Chondrocyte (in vitro differentiated cells): ENCODE data around the gene PTPRJ. TPM values are rescaled to one million over a fixed set of nuclear protein-coding genes. Genes with fewer than 3 reads are reported as not detected.

Source experiments
- DNase-seq: peaks from one replicate; pipeline ENCODE4 v3.0.0; 2021; ENCODE audit warnings: mixed read lengths, low spot score
- H3K27ac Mint-ChIP-seq: one replicate; pipeline ENCODE4 v1.8.0; 2021; ENCODE audit warnings: mild to moderate bottlenecking, moderate library complexity, mixed read lengths; ENCODE audit not compliant: unreplicated experiment
- H3K27me3 Mint-ChIP-seq: 2 replicates; pipeline ENCODE4 v1.8.0; 2021; ENCODE audit warnings: low read depth, mixed read lengths
- H3K36me3 Mint-ChIP-seq: 2 replicates; pipeline ENCODE4 v1.8.0; 2021; ENCODE audit warnings: low read depth, mixed read lengths
- H3K4me1 Mint-ChIP-seq: 2 replicates; pipeline ENCODE4 v1.8.0; 2021; ENCODE audit warnings: low read depth, mild to moderate bottlenecking, mixed read lengths
- H3K4me3 Mint-ChIP-seq: one replicate; pipeline ENCODE4 v1.8.0; 2021; ENCODE audit warnings: mild to moderate bottlenecking, moderate library complexity, mixed read lengths; ENCODE audit not compliant: unreplicated experiment
- H3K9me3 Mint-ChIP-seq: 2 replicates; pipeline ENCODE4 v1.8.0; 2021; ENCODE audit warnings: low read depth, mixed read lengths
- total RNA-seq: library from RNA; stranded (reverse); gene quantifications from 3 replicates; pipeline ENCODE4 v1.2.1, GENCODE V29; 2021
- TF ChIP-seq, protein P1 (sequence below): fragments of 200-600 bp; sonication (generic); IDR thresholded peaks from 2 replicates; pipeline ENCODE4 v1.5.0; 2021; ENCODE audit warnings: antibody characterized with exemption, mild to moderate bottlenecking, moderate library complexity

The PTPRJ gene
- total RNA-seq, 1 donor from 2014 or later: 18.1 TPM

DNA sequence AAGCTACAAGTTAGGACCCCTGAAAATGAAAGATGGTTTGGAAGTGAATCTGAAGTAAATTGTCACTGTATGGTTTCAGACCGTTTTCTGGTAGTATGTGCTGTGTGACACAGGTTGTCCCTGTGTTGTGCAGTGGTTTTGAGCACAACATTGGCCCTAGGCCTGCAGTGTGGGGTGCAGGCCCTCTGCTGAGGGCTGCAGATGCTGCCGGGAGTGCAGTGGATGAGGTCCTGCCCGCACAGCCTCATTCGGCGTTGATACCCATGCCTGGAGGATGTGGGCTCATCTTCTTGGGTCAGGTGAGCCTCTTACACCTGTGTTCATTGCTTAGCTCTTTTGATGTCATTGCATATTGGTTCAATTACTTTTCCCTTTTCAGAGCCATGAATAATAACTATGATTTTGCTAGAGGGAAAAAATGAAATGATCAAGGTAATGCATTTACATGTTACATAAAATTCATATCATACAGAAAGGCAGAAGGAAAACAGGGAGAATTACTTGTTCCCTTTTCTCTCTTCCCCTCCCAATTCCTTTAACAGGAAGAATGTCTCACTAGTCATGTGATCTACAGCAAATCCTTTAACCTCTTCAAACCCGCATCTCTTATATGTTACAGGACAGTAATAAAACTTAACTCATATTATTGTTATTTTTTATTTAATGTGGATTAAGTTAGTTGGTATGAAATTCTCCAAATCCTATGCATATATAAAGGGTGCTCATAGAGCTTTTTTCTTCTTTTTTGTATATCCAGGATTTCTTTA lies 48.7 kb downstream of the PTPRJ start:
- Mint-ChIP-seq H3K36me3 (no peaks in the 10 kb centered on the region), H3K27ac (peak overlapping the region; percentile 6), H3K4me1 (peaks cover 34% of the 10 kb centered on the region), H3K4me3 (no peak overlapping the region), H3K9me3 (no peaks in the 10 kb centered on the region), H3K27me3 (no peaks in the 10 kb centered on the region)
- DNase-seq: no peak
- TF ChIP-seq, protein P1, sequence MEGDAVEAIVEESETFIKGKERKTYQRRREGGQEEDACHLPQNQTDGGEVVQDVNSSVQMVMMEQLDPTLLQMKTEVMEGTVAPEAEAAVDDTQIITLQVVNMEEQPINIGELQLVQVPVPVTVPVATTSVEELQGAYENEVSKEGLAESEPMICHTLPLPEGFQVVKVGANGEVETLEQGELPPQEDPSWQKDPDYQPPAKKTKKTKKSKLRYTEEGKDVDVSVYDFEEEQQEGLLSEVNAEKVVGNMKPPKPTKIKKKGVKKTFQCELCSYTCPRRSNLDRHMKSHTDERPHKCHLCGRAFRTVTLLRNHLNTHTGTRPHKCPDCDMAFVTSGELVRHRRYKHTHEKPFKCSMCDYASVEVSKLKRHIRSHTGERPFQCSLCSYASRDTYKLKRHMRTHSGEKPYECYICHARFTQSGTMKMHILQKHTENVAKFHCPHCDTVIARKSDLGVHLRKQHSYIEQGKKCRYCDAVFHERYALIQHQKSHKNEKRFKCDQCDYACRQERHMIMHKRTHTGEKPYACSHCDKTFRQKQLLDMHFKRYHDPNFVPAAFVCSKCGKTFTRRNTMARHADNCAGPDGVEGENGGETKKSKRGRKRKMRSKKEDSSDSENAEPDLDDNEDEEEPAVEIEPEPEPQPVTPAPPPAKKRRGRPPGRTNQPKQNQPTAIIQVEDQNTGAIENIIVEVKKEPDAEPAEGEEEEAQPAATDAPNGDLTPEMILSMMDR: no peak

DNA sequence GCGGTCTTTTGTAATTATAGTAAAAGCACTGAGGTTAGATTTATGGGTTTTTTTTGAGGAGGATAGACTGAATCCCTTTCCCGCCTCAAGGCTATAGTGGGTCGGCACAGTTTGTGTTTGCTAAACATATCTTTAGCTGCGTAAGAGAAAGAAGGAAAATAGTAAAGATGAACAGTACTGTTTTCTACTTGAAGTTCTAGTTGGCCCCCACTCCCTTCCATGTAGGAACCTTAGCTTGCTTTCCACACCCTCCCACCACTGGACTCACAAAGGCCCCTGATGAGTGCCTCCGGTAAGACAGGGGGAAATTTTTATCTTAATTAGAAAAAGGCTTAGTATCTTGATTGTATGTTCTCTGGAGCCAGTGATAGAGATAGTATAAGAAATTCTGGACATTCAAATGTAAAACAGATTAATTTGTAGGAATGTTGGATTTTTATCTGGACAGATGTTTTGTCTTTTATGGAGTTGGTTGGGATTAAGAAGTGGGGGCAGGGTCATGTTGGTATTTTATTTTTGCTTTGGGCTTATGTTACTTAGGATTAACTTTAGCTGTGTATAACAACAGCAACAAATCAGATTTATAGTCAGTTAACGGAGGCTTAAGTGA lies 49.4 kb downstream of the PTPRJ start:
- H3K27ac Mint-ChIP-seq: no peak overlapping the region
- H3K36me3 Mint-ChIP-seq: no peaks in the 10 kb centered on the region
- peaks cover 31% of the 10 kb centered on the region for H3K4me1 Mint-ChIP-seq
- no peak for DNase-seq
- H3K27me3 Mint-ChIP-seq: no peaks in the 10 kb centered on the region
- H3K9me3 Mint-ChIP-seq: no peaks in the 10 kb centered on the region
- no peak overlapping the region for H3K4me3 Mint-ChIP-seq
- TF ChIP-seq, protein P1: no peak

GRCh38 chr11:48031602-48032001 lies 51.2 kb downstream of the PTPRJ start:
- no peaks in the 10 kb centered on the region for H3K9me3 Mint-ChIP-seq
- TF ChIP-seq, protein P1: no peak
- H3K36me3 Mint-ChIP-seq: no peaks in the 10 kb centered on the region
- DNase-seq: no peak
- no peak overlapping the region for H3K4me3 Mint-ChIP-seq
- no peak overlapping the region for H3K27ac Mint-ChIP-seq
- peaks cover 41% of the 10 kb centered on the region for H3K4me1 Mint-ChIP-seq
- H3K27me3 Mint-ChIP-seq: no peaks in the 10 kb centered on the region

DNA sequence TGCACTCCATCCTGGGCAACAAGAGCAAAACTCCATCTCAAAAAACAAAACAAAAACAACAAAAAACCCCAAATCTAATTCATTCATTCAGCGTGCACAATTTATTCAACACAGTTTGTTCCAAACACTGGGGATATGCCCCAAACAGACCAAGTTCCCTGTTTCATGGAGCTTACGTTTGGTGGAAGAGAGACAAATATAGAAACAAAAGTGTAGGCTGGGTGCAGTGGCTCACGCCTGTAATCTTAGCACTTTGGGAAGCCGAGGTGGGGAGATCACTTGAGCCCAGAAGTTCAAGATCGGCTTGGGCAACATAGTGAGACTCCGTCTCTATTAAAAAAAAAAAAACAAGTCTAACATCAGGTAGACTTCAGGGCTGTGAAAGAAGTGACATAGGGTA lies 52.4 kb downstream of the PTPRJ start:
- H3K4me3 Mint-ChIP-seq: no peak overlapping the region
- no peak overlapping the region for H3K27ac Mint-ChIP-seq
- H3K36me3 Mint-ChIP-seq: no peaks in the 10 kb centered on the region
- no peaks in the 10 kb centered on the region for H3K9me3 Mint-ChIP-seq
- TF ChIP-seq, protein P1: no peak
- H3K27me3 Mint-ChIP-seq: no peaks in the 10 kb centered on the region
- no peak for DNase-seq
- H3K4me1 Mint-ChIP-seq: peaks cover 44% of the 10 kb centered on the region

DNA sequence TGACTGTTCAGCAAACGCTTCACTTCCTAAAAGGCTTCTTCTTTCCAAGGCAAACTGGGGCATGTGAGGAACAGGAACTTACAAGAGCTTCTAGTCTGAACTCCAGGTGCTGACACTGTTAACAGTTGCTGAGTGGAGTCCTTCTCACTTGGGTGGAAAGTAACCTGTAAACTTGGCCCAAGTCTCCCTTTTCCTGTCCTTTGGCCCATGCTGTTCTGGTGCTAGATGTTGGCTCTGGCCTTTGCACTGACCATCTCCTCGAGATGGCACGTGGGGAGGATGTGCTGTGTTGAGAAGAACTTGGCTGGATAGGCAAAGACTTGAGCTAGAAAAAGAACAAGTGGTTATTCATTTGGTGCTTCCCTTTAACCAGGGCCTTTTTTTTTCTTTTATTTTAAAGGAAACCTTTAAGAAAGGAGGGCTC lies 53.6 kb downstream of the PTPRJ start:
- TF ChIP-seq, protein P1: no peak
- Mint-ChIP-seq H3K4me1 (peaks cover 48% of the 10 kb centered on the region), H3K27me3 (no peaks in the 10 kb centered on the region), H3K27ac (no peak overlapping the region), H3K4me3 (no peak overlapping the region), H3K36me3 (no peaks in the 10 kb centered on the region), H3K9me3 (no peaks in the 10 kb centered on the region)
- DNase-seq: no peak
